Sciatic nerve (tissue), 2 donors: ENCODE measurements around the gene NEMF. TPM values are rescaled to one million over a fixed set of nuclear protein-coding genes. Genes with fewer than 3 reads are reported as not detected.
"Not testable (repeated sequence)": the region's sequence is repeated elsewhere in the genome, so short reads cannot be mapped to it uniquely, and the experiment has no call there.

ENCODE experiments used
- ATAC-seq: fragments of 200-7000 bp; cut with Tn5 transposase; one replicate; pipeline ENCODE4 v1.9.1; 2020; ENCODE audit warnings: mild to moderate bottlenecking, moderate library complexity
- DNase-seq: peaks from one replicate; pipeline ENCODE4 v3.0.0-alpha.2; 2020; ENCODE audit warnings: low spot score
- intact Hi-C: fragments of 100-400 bp; cut with DNase I; formaldehyde crosslinking; loops from one replicate; pipeline ENCODE4 v1.14.2; 2022
- total RNA-seq: library from RNA; stranded (reverse); fragmentation: NEBNext Ultra II Directional; extraction: Animal tissue kit (Norgen Biotek cat#: 25700); gene quantifications from one replicate; pipeline ENCODE4 v1.2.1, GENCODE V29; 2021
- donor health status: DM: no; HTN: no; CAD: no.
- donor health status: DM: no; HTN: no; CAD: no.

The NEMF gene
- total RNA-seq, 1 donor from 2014 or later: 92.4 TPM

- intact Hi-C loops: no loop called here
- ATAC-seq (no peak), DNase-seq (no peak)
Measured at GRCh38 chr14:49853158-49853477, 530 bp upstream of the NEMF start.

GRCh38 chr14:49851813-49852212 is 775 bp downstream of the NEMF start:
- no peak for DNase-seq
- intact Hi-C loops: no loop called here
- ATAC-seq: no peak

GRCh38 chr14:49849213-49849847 is 3.3 kb downstream of the NEMF start:
- no peak for ATAC-seq
- intact Hi-C loops: no loop called here
- no peak for DNase-seq

GRCh38 chr14:49828640-49829039 is 23.9 kb downstream of the NEMF start:
- DNase-seq (no peak), ATAC-seq (no peak)
- intact Hi-C loops: no loop called here

GRCh38 chr14:49820176-49820575 is 32.4 kb downstream of the NEMF start:
- intact Hi-C loops: no loop called here
- DNase-seq: no peak
- ATAC-seq: no peak

GRCh38 chr14:49816844-49817243 is 35.7 kb downstream of the NEMF start:
- DNase-seq: no peak
- intact Hi-C loops: no loop called here
- no peak for ATAC-seq

GRCh38 chr14:49816118-49816517 is 36.5 kb downstream of the NEMF start:
- ATAC-seq, DNase-seq, intact Hi-C loops: not testable (repeated sequence)

- DNase-seq: no peak
- intact Hi-C loops: no loop called here
- ATAC-seq: no peak
Measured at GRCh38 chr14:49808780-49809179, 43.8 kb downstream of the NEMF start.

GRCh38 chr14:49796025-49796424 is 56.6 kb downstream of the NEMF start:
- intact Hi-C loops: no loop called here

GRCh38 chr14:49792618-49793017 is 60.0 kb downstream of the NEMF start:
- intact Hi-C loops: no loop called here
- no peak for ATAC-seq
- no peak for DNase-seq

More at GRCh38 chr14:49796025-49796424, 56.6 kb downstream of the NEMF start:
- ATAC-seq (no peak), DNase-seq (no peak)

- DNase-seq: no peak
- intact Hi-C loops: no loop called here
Measured at GRCh38 chr14:49786315-49786714, 66.3 kb downstream of the NEMF start.

GRCh38 chr14:49783394-49784014 is 69.1 kb downstream of the NEMF start:
- DNase-seq (no peak), ATAC-seq (no peak)
- intact Hi-C loops: no loop called here

More at GRCh38 chr14:49786315-49786714, 66.3 kb downstream of the NEMF start:
- ATAC-seq: no peak

GRCh38 chr14:49781040-49781439 is 71.5 kb downstream of the NEMF start:
- DNase-seq, ATAC-seq, intact Hi-C loops: not testable (repeated sequence)

- DNase-seq: no peak
- ATAC-seq: no peak
- intact Hi-C loops: no loop called here
Measured at GRCh38 chr14:49778421-49778820, 74.2 kb downstream of the NEMF start.

- DNase-seq: no peak
- intact Hi-C loops: no loop called here
- no peak for ATAC-seq
Measured at GRCh38 chr14:49774106-49774505, 78.5 kb downstream of the NEMF start.

GRCh38 chr14:49771691-49772090 is 80.9 kb downstream of the NEMF start:
- ATAC-seq, DNase-seq, intact Hi-C loops: not testable (repeated sequence)

GRCh38 chr14:49770212-49770817 is 82.3 kb downstream of the NEMF start:
- intact Hi-C loops: no loop called here
- DNase-seq (no peak), ATAC-seq (no peak)

GRCh38 chr14:49769581-49770211 is 82.9 kb downstream of the NEMF start:
- intact Hi-C loops: loop anchor here (5.0 kb wide), 1 partner anchor 137 kb away; no protein-coding TSS in a partner anchor

GRCh38 chr14:49769171-49769570 is 83.4 kb downstream of the NEMF start:
- DNase-seq (no peak), ATAC-seq (no peak)
- intact Hi-C loops: loop anchor here (5.0 kb wide), 1 partner anchor 137 kb away; no protein-coding TSS in a partner anchor

More at GRCh38 chr14:49769581-49770211, 82.9 kb downstream of the NEMF start:
- DNase-seq (no peak), ATAC-seq (no peak)
